PFSK-1 (cell line): Measurements from ENCODE around the gene ANKMY1.

Experiments used
- FOXP2 ChIP-seq: optimal IDR thresholded peaks from 2 replicates; pipeline ENCODE3; 2011; ENCODE audit warnings: borderline replicate concordance, control low read depth, inconsistent platforms; ENCODE audit not compliant: insufficient read depth; ENCODE audit errors: extremely low read length, extremely low read depth
- POLR2AphosphoS5 ChIP-seq: IDR thresholded peaks from 2 replicates; pipeline ENCODE4 v1.6.1; 2012; ENCODE audit warnings: low read depth, mild to moderate bottlenecking, control low read depth, low read length, moderate library complexity
- SIN3A ChIP-seq: IDR thresholded peaks from 2 replicates; pipeline ENCODE4 v1.6.1; 2012; ENCODE audit warnings: mild to moderate bottlenecking, low read length, moderate library complexity, borderline replicate concordance; ENCODE audit not compliant: insufficient read depth
- TAF1 ChIP-seq: IDR thresholded peaks from 2 replicates; pipeline ENCODE4 v1.6.1; 2012; ENCODE audit warnings: low read length, control low read depth, borderline replicate concordance; ENCODE audit not compliant: insufficient read depth
- TF ChIP-seq, protein P1 (sequence below), 2 experiments: IDR thresholded peaks; 2 replicates each; pipeline versions ENCODE4 v1.6.1 to v1.8.0; 2011 to 2012; ENCODE audit warnings: low read depth in 2 of 2, low read length in 2 of 2, control low read depth in 1 of 2, inconsistent platforms in 1 of 2, mild to moderate bottlenecking in 1 of 2, moderate library complexity in 1 of 2; ENCODE audit not compliant: insufficient read depth in 1 of 2

- TF ChIP-seq, protein P1, sequence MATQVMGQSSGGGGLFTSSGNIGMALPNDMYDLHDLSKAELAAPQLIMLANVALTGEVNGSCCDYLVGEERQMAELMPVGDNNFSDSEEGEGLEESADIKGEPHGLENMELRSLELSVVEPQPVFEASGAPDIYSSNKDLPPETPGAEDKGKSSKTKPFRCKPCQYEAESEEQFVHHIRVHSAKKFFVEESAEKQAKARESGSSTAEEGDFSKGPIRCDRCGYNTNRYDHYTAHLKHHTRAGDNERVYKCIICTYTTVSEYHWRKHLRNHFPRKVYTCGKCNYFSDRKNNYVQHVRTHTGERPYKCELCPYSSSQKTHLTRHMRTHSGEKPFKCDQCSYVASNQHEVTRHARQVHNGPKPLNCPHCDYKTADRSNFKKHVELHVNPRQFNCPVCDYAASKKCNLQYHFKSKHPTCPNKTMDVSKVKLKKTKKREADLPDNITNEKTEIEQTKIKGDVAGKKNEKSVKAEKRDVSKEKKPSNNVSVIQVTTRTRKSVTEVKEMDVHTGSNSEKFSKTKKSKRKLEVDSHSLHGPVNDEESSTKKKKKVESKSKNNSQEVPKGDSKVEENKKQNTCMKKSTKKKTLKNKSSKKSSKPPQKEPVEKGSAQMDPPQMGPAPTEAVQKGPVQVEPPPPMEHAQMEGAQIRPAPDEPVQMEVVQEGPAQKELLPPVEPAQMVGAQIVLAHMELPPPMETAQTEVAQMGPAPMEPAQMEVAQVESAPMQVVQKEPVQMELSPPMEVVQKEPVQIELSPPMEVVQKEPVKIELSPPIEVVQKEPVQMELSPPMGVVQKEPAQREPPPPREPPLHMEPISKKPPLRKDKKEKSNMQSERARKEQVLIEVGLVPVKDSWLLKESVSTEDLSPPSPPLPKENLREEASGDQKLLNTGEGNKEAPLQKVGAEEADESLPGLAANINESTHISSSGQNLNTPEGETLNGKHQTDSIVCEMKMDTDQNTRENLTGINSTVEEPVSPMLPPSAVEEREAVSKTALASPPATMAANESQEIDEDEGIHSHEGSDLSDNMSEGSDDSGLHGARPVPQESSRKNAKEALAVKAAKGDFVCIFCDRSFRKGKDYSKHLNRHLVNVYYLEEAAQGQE (IDR thresholded peaks at IDR 0.05; ENCODE audit: insufficient read depth in 1 of 2, low read depth in 2 of 2, low read length in 2 of 2) = no peak
- no peak for TF ChIP-seq POLR2AphosphoS5
- no peak for TF ChIP-seq TAF1
- no peak for TF ChIP-seq FOXP2
- TF ChIP-seq SIN3A = no peak
These were observed 33.4 kb upstream of the ANKMY1 start for GRCh38 chr2:240591226-240591625.
